H1 (cell line): ENCODE measurements around the gene TBC1D23. TPM values are rescaled to one million over a fixed set of nuclear protein-coding genes. Genes with fewer than 3 reads are reported as not detected.

Experiments used
- CTCF ChIA-PET: fragments of 300-600 bp; sonication (Branson Sonifier 250); formaldehyde crosslinking; loops from one replicate; lab custom pipeline; 2021; ENCODE audit not compliant: partially characterized antibody; lab: Charles Lee
- POLR2A ChIA-PET: fragments of 300-600 bp; sonication (Branson Sonifier 250); formaldehyde crosslinking; loops from one replicate; lab custom pipeline; 2021; ENCODE audit warnings: inconsistent platforms; ENCODE audit not compliant: partially characterized antibody; lab: Charles Lee
- DNase-seq, 2 experiments: peaks; one replicate each; pipeline versions ENCODE4 v3.0.0 to v3.0.0-alpha.2; 2010 to 2022; ENCODE audit warnings: low spot score in 2 of 2, low read depth in 1 of 2, mixed read lengths in 1 of 2
- FAIRE-seq: peaks from 2 replicates; lab custom pipeline; 2011; peaks lifted over from hg19 to GRCh38; lab: Jason Lieb, UNC
- H2AFZ ChIP-seq: 2 replicates; pipeline ENCODE4 v1.8.1; 2012; ENCODE audit warnings: low read length, inconsistent platforms
- H2AK5ac ChIP-seq: 2 replicates; pipeline ENCODE4 v1.6.1; 2013; ENCODE audit warnings: low read depth, low read length
- H2BK120ac ChIP-seq: replicated peaks from 2 replicates; pipeline ENCODE3; 2013; ENCODE audit warnings: low read depth, low read length, inconsistent platforms
- H2BK12ac ChIP-seq: 2 replicates; pipeline ENCODE4 v1.6.1; 2013; ENCODE audit warnings: low read depth, low read length
- H2BK15ac ChIP-seq: 2 replicates; pipeline ENCODE4 v1.6.1; 2013; ENCODE audit warnings: low read length
- H2BK20ac ChIP-seq: 2 replicates; pipeline ENCODE4 v1.6.1; 2013; ENCODE audit warnings: low read length
- H2BK5ac ChIP-seq: 2 replicates; pipeline ENCODE4 v1.6.1; 2013; ENCODE audit warnings: low read depth, low read length
- H3K14ac ChIP-seq: 2 replicates; pipeline ENCODE4 v1.6.1; 2013; ENCODE audit warnings: inconsistent platforms; ENCODE audit not compliant: insufficient read length
- H3K18ac ChIP-seq: 2 replicates; pipeline ENCODE4 v1.6.1; 2013; ENCODE audit warnings: low read length; ENCODE audit errors: extremely low read depth
- H3K23ac ChIP-seq: 2 replicates; pipeline ENCODE4 v1.6.1; 2013; ENCODE audit warnings: inconsistent platforms; ENCODE audit not compliant: insufficient read length
- H3K23me2 ChIP-seq: 2 replicates; pipeline ENCODE4 v1.6.1; 2013; ENCODE audit warnings: low read depth, low read length
- H3K27ac ChIP-seq: 2 replicates; pipeline ENCODE4 v1.6.1; 2011; ENCODE audit warnings: low read depth, low read length, inconsistent platforms
- H3K27me3 ChIP-seq, 4 experiments: replicated peaks in 1 of 4; 1 replicate in 1 of 4; 2 replicates in 3 of 4; pipeline versions ENCODE4 v1.6.1 to v1.8.1; 2011 to 2013; ENCODE audit warnings: low read length in 3 of 4, mild to moderate bottlenecking in 3 of 4, inconsistent platforms in 2 of 4, mixed read lengths in 2 of 4, moderate library complexity in 1 of 4; ENCODE audit not compliant: control insufficient read depth in 3 of 4, insufficient read depth in 3 of 4; ENCODE audit errors: extremely low read depth in 1 of 4
- H3K36me3 ChIP-seq, 4 experiments: 2 replicates each; pipeline versions ENCODE4 v1.6.1 to v1.8.1; 2011 to 2013; ENCODE audit warnings: mild to moderate bottlenecking in 4 of 4, low read length in 3 of 4, moderate library complexity in 2 of 4, control low read depth in 1 of 4, inconsistent platforms in 1 of 4; ENCODE audit not compliant: insufficient read depth in 4 of 4, control insufficient read depth in 2 of 4
- H3K4ac ChIP-seq: replicated peaks from 2 replicates; pipeline ENCODE3; 2013; ENCODE audit warnings: low read length, low read depth, mixed read lengths, inconsistent platforms; ENCODE audit not compliant: insufficient read length
- H3K4me1 ChIP-seq, 4 experiments: replicated peaks in 1 of 4; 1 replicate in 1 of 4; 2 replicates in 3 of 4; pipeline versions ENCODE4 v1.6.1 to v1.8.1; 2011 to 2013; ENCODE audit warnings: low read length in 3 of 4, inconsistent platforms in 2 of 4, mixed read lengths in 1 of 4; ENCODE audit not compliant: insufficient read depth in 4 of 4, control insufficient read depth in 3 of 4
- H3K4me2 ChIP-seq, 2 experiments: 2 replicates each; pipeline versions ENCODE4 v1.6.1 to v1.8.1; 2011 to 2013; ENCODE audit warnings: low read depth in 2 of 2, low read length in 2 of 2, control low read depth in 1 of 2, inconsistent platforms in 1 of 2, mild to moderate bottlenecking in 1 of 2; ENCODE audit not compliant: insufficient read depth in 1 of 2
- H3K4me3 ChIP-seq, 4 experiments: fragments of 200-600, 300-600 bp in 1 of 4; sonication (generic), shearing (Covaris generic), sonication (Bioruptor Twin) in 1 of 4; 2 replicates each; pipeline versions ENCODE4 v1.5.1 to v1.8.1; 2011 to 2016; ENCODE audit warnings: low read length in 4 of 4, low read depth in 3 of 4, control low read depth in 2 of 4, inconsistent platforms in 2 of 4, mild to moderate bottlenecking in 2 of 4, mixed read lengths in 1 of 4, moderate library complexity in 1 of 4; ENCODE audit not compliant: insufficient read depth in 2 of 4; ENCODE audit errors: extremely low read depth in 1 of 4
- H3K56ac ChIP-seq: replicated peaks from 2 replicates; pipeline ENCODE3; 2013; ENCODE audit warnings: low read depth, mild to moderate bottlenecking, mixed read lengths, low read length, inconsistent platforms; ENCODE audit not compliant: insufficient read length
- H3K79me1 ChIP-seq: 2 replicates; pipeline ENCODE4 v1.6.1; 2013; ENCODE audit warnings: low read depth, low read length, control low read depth
- H3K79me2 ChIP-seq, 2 experiments: 2 replicates each; pipeline versions ENCODE4 v1.6.1 to v1.8.1; 2012 to 2013; ENCODE audit warnings: low read length in 2 of 2, mild to moderate bottlenecking in 2 of 2, inconsistent platforms in 1 of 2; ENCODE audit not compliant: insufficient read depth in 2 of 2, control insufficient read depth in 1 of 2
- H3K9ac ChIP-seq, 4 experiments: replicated peaks in 1 of 4; 1 replicate in 1 of 4; 2 replicates in 3 of 4; pipeline versions ENCODE4 v1.6.1 to v1.8.1; 2011 to 2013; ENCODE audit warnings: low read depth in 3 of 4, low read length in 3 of 4, control low read depth in 2 of 4, mild to moderate bottlenecking in 2 of 4, moderate library complexity in 2 of 4, inconsistent platforms in 1 of 4; ENCODE audit errors: extremely low read depth in 1 of 4
- H3K9me3 ChIP-seq, 2 experiments: 2 replicates each; pipeline versions ENCODE4 v1.6.1 to v1.8.1; 2012 to 2013; ENCODE audit warnings: mild to moderate bottlenecking in 2 of 2, moderate library complexity in 2 of 2, control low read depth in 1 of 2, inconsistent platforms in 1 of 2, low read depth in 1 of 2, low read length in 1 of 2, mixed read lengths in 1 of 2; ENCODE audit not compliant: insufficient read depth in 2 of 2
- H4K20me1 ChIP-seq, 2 experiments: replicated peaks in 1 of 2; 2 replicates each; pipeline versions ENCODE3 to v1.8.1; 2011 to 2013; ENCODE audit warnings: inconsistent platforms in 2 of 2, low read length in 2 of 2, mild to moderate bottlenecking in 1 of 2; ENCODE audit not compliant: insufficient read depth in 2 of 2, control insufficient read depth in 1 of 2
- H4K5ac ChIP-seq: 2 replicates; pipeline ENCODE4 v1.6.1; 2013; ENCODE audit warnings: low read length, low read depth, mixed read lengths, inconsistent platforms; ENCODE audit not compliant: insufficient read length
- H4K8ac ChIP-seq: 2 replicates; pipeline ENCODE4 v1.8.0; 2013; ENCODE audit warnings: mild to moderate bottlenecking, moderate library complexity, low read length, inconsistent platforms; ENCODE audit not compliant: insufficient read depth; ENCODE audit errors: extremely low read depth
- H4K91ac ChIP-seq: replicated peaks from 2 replicates; pipeline ENCODE3; 2013; ENCODE audit warnings: low read length, mixed read lengths, inconsistent platforms; ENCODE audit not compliant: insufficient read length
- MAX ChIP-seq: IDR thresholded peaks from 2 replicates; pipeline ENCODE4 v1.6.1; 2012; ENCODE audit warnings: inconsistent platforms
- WGBS, 2 experiments: shearing (Covaris generic) in 1 of 2; methylation state at CpG; one replicate each; pipeline versions ENCODE4 v1.1.6 to v1.1.7; 2013 to 2015; ENCODE audit warnings: low lambda C conversion rate in 2 of 2, mixed read lengths in 2 of 2, inconsistent platforms in 1 of 2, low coverage in 1 of 2, missing lambda C conversion rate in 1 of 2; ENCODE audit not compliant: insufficient replicate concordance in 2 of 2, insufficient coverage in 1 of 2, insufficient read length in 1 of 2; ENCODE audit errors: extremely low coverage in 1 of 2, missing lambda C conversion rate in 1 of 2; 5-methylcytosine and 5-hydroxymethylcytosine counted together
- polyA plus RNA-seq, 7 experiments: library from polyadenylated mRNA; depleted of rRNA in 3 of 7; stranded (reverse) in 5 of 7; unstranded in 2 of 7; fragments of >200 nt in 5 of 7; fragments of 200-250 nt in 2 of 7; gene quantifications; 1 replicate in 5 of 7; 2 replicates in 1 of 7; 4 replicates in 1 of 7; pipeline versions ENCODE4 v1.2.1 to v1.2.3, GENCODE V29; 2011 to 2013; ENCODE audit warnings: missing spikeins in 2 of 7, mixed read lengths in 2 of 7
- total RNA-seq: library from RNA; stranded (reverse); fragmentation: NEBNext Ultra II Directional; extraction: Animal tissue kit (Norgen Biotek cat#: 25700); gene quantifications from 2 replicates; pipeline ENCODE4 v1.2.1, GENCODE V29; 2021
- TF ChIP-seq, protein P1 (sequence below): IDR thresholded peaks from 2 replicates; pipeline ENCODE4 v1.6.1; 2011; ENCODE audit warnings: low read length, improper control_type of control experiment
- TF ChIP-seq, protein P2 (sequence below): IDR thresholded peaks from 2 replicates; pipeline ENCODE4 v1.6.1; 2012; ENCODE audit warnings: inconsistent platforms

The TBC1D23 gene
- total and polyA plus RNA-seq, 2 of the 8 experiments (the other 6 are each of a cell fraction or from before 2014, with no cell fraction given): 6.4 to 29.3 TPM

GRCh38 chr3:100227511-100227921 lies 33.3 kb upstream of the TBC1D23 start:
- Histone ChIP-seq H3K23me2 (no peaks in the 10 kb centered on the region), H2BK15ac (no peak overlapping the region)
- CTCF ChIA-PET: no interaction called here

More at GRCh38 chr3:100227511-100227921, 33.3 kb upstream of the TBC1D23 start:
- FAIRE-seq (no peak), DNase-seq (no peak)
- no peak overlapping the region for H3K27ac ChIP-seq
- POLR2A ChIA-PET: no interaction called here
- no peaks in the 10 kb centered on the region for H4K20me1 ChIP-seq
- no peak overlapping the region for H2AK5ac ChIP-seq
- no peak overlapping the region for H2AFZ ChIP-seq
- H3K79me1 ChIP-seq: no peaks in the 10 kb centered on the region
- H3K4me3 ChIP-seq: no peak overlapping the region
- no peak overlapping the region for H4K8ac ChIP-seq
- H3K36me3 ChIP-seq: no peaks in the 10 kb centered on the region
- no peak overlapping the region for H2BK12ac ChIP-seq
- no peak overlapping the region for H2BK5ac ChIP-seq
- no peaks in the 10 kb centered on the region for H3K4me1 ChIP-seq
- H2BK20ac ChIP-seq: no peak overlapping the region
- H2BK120ac ChIP-seq: no peak overlapping the region
- H3K18ac ChIP-seq: no peak overlapping the region
- H4K91ac ChIP-seq: no peak overlapping the region
- WGBS, 2 experiments: 92% methylated on average over 2 of the region's 2 CpGs; no CpG with 5 or more reads in 1 of the 2 experiments
- H3K23ac ChIP-seq: no peak overlapping the region
- no peak overlapping the region for H3K9ac ChIP-seq
- no peaks in the 10 kb centered on the region; a peak in 1 of 4 replicates for H3K9me3 ChIP-seq
- H4K5ac ChIP-seq: no peak overlapping the region
- H3K4ac ChIP-seq: no peak overlapping the region
- H3K14ac ChIP-seq: no peak overlapping the region
- no peak overlapping the region for H3K4me2 ChIP-seq
- H3K56ac ChIP-seq: no peak overlapping the region
- no peak for TF ChIP-seq MAX
- TF ChIP-seq, protein P1, sequence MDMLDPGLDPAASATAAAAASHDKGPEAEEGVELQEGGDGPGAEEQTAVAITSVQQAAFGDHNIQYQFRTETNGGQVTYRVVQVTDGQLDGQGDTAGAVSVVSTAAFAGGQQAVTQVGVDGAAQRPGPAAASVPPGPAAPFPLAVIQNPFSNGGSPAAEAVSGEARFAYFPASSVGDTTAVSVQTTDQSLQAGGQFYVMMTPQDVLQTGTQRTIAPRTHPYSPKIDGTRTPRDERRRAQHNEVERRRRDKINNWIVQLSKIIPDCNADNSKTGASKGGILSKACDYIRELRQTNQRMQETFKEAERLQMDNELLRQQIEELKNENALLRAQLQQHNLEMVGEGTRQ: no peak
- TF ChIP-seq, protein P2, sequence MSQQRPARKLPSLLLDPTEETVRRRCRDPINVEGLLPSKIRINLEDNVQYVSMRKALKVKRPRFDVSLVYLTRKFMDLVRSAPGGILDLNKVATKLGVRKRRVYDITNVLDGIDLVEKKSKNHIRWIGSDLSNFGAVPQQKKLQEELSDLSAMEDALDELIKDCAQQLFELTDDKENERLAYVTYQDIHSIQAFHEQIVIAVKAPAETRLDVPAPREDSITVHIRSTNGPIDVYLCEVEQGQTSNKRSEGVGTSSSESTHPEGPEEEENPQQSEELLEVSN: no peak
- TF ChIP-seq, all 59 proteins: peak for 0
- Histone ChIP-seq H3K79me2 (no peaks in the 10 kb centered on the region), H3K27me3 (no peaks in the 10 kb centered on the region)
